RWPE2 (cell line): Measurements from ENCODE around the gene ITPR1.

Experiments
- ATAC-seq: fragments of 200-7000 bp; cut with Tn5 transposase; 3 replicates; pipeline ENCODE4 v1.9.1; 2021; ENCODE audit warnings: low read depth
- DNase-seq: peaks from one replicate; pipeline ENCODE4 v3.0.0-alpha.2; 2020; ENCODE audit warnings: low spot score
- H3K27ac ChIP-seq: fragments of 450-650 bp; 2 replicates; pipeline ENCODE4 v1.5.1; 2017; ENCODE audit warnings: mild to moderate bottlenecking; ENCODE audit not compliant: poor library complexity, severe bottlenecking
- H3K27me3 ChIP-seq: fragments of 250-450 bp; sonication (Bioruptor Pico); 2 replicates; pipeline ENCODE4 v1.5.1; 2021; ENCODE audit warnings: mild to moderate bottlenecking, moderate library complexity; ENCODE audit not compliant: insufficient read depth, poor library complexity, severe bottlenecking
- H3K36me3 ChIP-seq: fragments of 250-450 bp; sonication (Bioruptor Pico); 2 replicates; pipeline ENCODE4 v1.5.1; 2020; ENCODE audit warnings: low read depth, mild to moderate bottlenecking, moderate library complexity
- H3K4me1 ChIP-seq: fragments of 250-450 bp; sonication (Bioruptor Pico); 2 replicates; pipeline ENCODE4 v1.5.1; 2021; ENCODE audit warnings: mild to moderate bottlenecking, moderate library complexity; ENCODE audit not compliant: insufficient read depth, poor library complexity, severe bottlenecking
- H3K4me3 ChIP-seq: fragments of 250-450 bp; sonication (Bioruptor Pico); 2 replicates; pipeline ENCODE4 v1.5.1; 2021; ENCODE audit warnings: mild to moderate bottlenecking, moderate library complexity; ENCODE audit not compliant: severe bottlenecking
- H3K9me3 ChIP-seq: fragments of 250-450 bp; sonication (Bioruptor Pico); 2 replicates; pipeline ENCODE4 v1.5.1; 2021; ENCODE audit warnings: mild to moderate bottlenecking, moderate library complexity; ENCODE audit not compliant: severe bottlenecking
- CTCF ChIP-seq: fragments of 450-650 bp; IDR thresholded peaks from one replicate; pipeline ENCODE4 v1.5.1; 2017; ENCODE audit warnings: mild to moderate bottlenecking, moderate library complexity; ENCODE audit not compliant: poor library complexity, severe bottlenecking

The ITPR1 gene

GRCh38 chr3:4627651-4628375 is 134.7 kb downstream of the ITPR1 start:
- Histone ChIP-seq H3K4me1 (no peaks in the 10 kb centered on the region), H3K36me3 (no peaks in the 10 kb centered on the region), H3K27me3 (no peaks in the 10 kb centered on the region), H3K4me3 (no peak overlapping the region), H3K27ac (no peak overlapping the region), H3K9me3 (no peaks in the 10 kb centered on the region)
- no peak for DNase-seq
- TF ChIP-seq CTCF, result no peak
- no peak for ATAC-seq

GRCh38 chr3:4629095-4630007 is 136.2 kb downstream of the ITPR1 start:
- DNase-seq (no peak), ATAC-seq (no peak)
- Histone ChIP-seq H3K4me1 (no peaks in the 10 kb centered on the region), H3K27ac (no peak overlapping the region), H3K4me3 (no peak overlapping the region), H3K27me3 (no peaks in the 10 kb centered on the region), H3K9me3 (no peaks in the 10 kb centered on the region), H3K36me3 (no peaks in the 10 kb centered on the region)
- TF ChIP-seq CTCF, result no peak

- DNase-seq (no peak), ATAC-seq (peak; percentile 71; the same call in 2 of the 3 replicates)
- Histone ChIP-seq H3K4me1 (no peaks in the 10 kb centered on the region), H3K27ac (no peak overlapping the region), H3K4me3 (no peak overlapping the region), H3K27me3 (no peaks in the 10 kb centered on the region), H3K9me3 (no peaks in the 10 kb centered on the region), H3K36me3 (no peaks in the 10 kb centered on the region)
- peak; percentile 93 for TF ChIP-seq CTCF
These were observed 140.2 kb downstream of the ITPR1 start for GRCh38 chr3:4633078-4634004.

- H3K27ac ChIP-seq, result no peak overlapping the region
- ATAC-seq (no peak), DNase-seq (no peak)
- H3K27me3 ChIP-seq, result no peaks in the 10 kb centered on the region
- no peaks in the 10 kb centered on the region for H3K9me3 ChIP-seq
- no peak overlapping the region for H3K4me3 ChIP-seq
- TF ChIP-seq CTCF, result no peak
- H3K4me1 ChIP-seq, result no peaks in the 10 kb centered on the region
- no peaks in the 10 kb centered on the region for H3K36me3 ChIP-seq
These were observed 141.7 kb downstream of the ITPR1 start for GRCh38 chr3:4634894-4635293.
